ENCODE data around the gene CD248.

GRCh38 chr11:66323684-66324083 lies 6.8 kb upstream of the CD248 start:
- TF ChIP-seq CTCF (conservative IDR thresholded peaks at IDR 0.05) (no peak), ZFX (IDR thresholded peaks at IDR 0.05) (no peak)

Measured in C4-2B (cell line).